Heart left ventricle (tissue), 13 donors: ENCODE data around the gene FOXP1.

Experiments
- POLR2A ChIP-seq, 2 donors: fragments of 450-650 bp; IDR thresholded peaks; one replicate each; pipeline ENCODE4 v1.6.1; 2017; ENCODE audit warnings: antibody characterized with exemption in 2 of 2, mild to moderate bottlenecking in 2 of 2, moderate library complexity in 2 of 2
- TF ChIP-seq, protein P1 (sequence below), 12 donors: fragments of 200-600 bp; sonication (generic) in 4 of 12; IDR thresholded peaks; one replicate each; pipeline versions ENCODE4 v1.5.0 to v1.8.0; 2018 to 2022; ENCODE audit warnings: antibody characterized with exemption in 12 of 12, mild to moderate bottlenecking in 5 of 12
- donor health status: ischemic (EF 13 %, LVEDD 7.1; RV severe dilation, severe dysfunction).
- donor health status: DM: no; HTN: yes; CAD: no.
- donor health status: DM: no; HTN: no; CAD: no.
- donor health status: ischemic (EF 25% LVEDD 6.9; RV normal size, moderate dysfunction).
- donor health status: ischemic (EF 25% LVEDD 5.7; RV mildly dilated, moderate dysfunction).
- donor health status: ischemic (EF 35%, LVEDD 5.7; RV mildly dilated, moderate dysfunction).
- donor health status: nonischemic (EF 11% LVEDD 7.7; RV severe dilation, severe dysfunction).
- donor health status: DM: yes; HTN: yes; CAD: no.
- donor health status: PGD.
- donor health status: ischemic (EF 29% LVEDD 5.4; RV normal size, mild dysfunction).
- donor health status: nonischemic (EF 23%, LVEDD 6.1; RV moderate dilation, normal function).

DNA sequence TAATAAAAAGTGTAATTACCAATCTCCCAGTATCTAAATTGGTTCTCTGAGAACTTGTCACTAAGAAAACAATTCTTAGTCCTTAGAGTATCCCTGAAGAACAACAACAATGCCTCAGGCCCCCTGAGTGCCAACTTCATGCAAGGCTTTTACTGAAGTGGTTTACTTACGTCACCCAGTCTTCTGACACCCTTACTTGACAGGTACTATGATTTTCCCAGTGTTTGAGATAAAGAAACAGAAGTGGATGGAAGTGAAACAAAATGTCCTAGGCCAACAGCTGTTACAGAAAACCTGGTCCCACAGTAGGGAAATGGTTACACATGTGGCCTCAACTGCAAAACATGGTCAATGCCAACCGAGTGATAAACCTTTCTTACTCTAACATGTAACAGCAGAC, 331.1 kb downstream of the FOXP1 start:
- TF ChIP-seq POLR2A (IDR thresholded peaks at IDR 0.05) = no peak
- TF ChIP-seq, protein P1, sequence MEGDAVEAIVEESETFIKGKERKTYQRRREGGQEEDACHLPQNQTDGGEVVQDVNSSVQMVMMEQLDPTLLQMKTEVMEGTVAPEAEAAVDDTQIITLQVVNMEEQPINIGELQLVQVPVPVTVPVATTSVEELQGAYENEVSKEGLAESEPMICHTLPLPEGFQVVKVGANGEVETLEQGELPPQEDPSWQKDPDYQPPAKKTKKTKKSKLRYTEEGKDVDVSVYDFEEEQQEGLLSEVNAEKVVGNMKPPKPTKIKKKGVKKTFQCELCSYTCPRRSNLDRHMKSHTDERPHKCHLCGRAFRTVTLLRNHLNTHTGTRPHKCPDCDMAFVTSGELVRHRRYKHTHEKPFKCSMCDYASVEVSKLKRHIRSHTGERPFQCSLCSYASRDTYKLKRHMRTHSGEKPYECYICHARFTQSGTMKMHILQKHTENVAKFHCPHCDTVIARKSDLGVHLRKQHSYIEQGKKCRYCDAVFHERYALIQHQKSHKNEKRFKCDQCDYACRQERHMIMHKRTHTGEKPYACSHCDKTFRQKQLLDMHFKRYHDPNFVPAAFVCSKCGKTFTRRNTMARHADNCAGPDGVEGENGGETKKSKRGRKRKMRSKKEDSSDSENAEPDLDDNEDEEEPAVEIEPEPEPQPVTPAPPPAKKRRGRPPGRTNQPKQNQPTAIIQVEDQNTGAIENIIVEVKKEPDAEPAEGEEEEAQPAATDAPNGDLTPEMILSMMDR (IDR thresholded peaks at IDR 0.05) = no peak
